ENCODE measurements around the gene FKBP5. TPM values are rescaled to one million over a fixed set of nuclear protein-coding genes. Genes with fewer than 3 reads are reported as not detected.

Gene FKBP5
- total and polyA plus RNA-seq, 2 donors (not counting 3 experiments of a cell fraction or from before 2014, with no cell fraction given): 16.7 to 56.8 TPM

- Histone ChIP-seq H3K27me3 (ENCODE audit: control insufficient read depth in 2 of 2, insufficient read depth in 2 of 2, low read length in 2 of 2) (peaks cover 6 to 11% of the 10 kb centered on the region in 2 experiments), H2AFZ (ENCODE audit: low read depth, low read length) (no peak overlapping the region), H4K20me1 (replicated peaks; ENCODE audit: control insufficient read depth, extremely low read depth, insufficient read depth, low read length) (no peaks in the 10 kb centered on the region), H3K9me1 (replicated peaks; ENCODE audit: control insufficient read depth, extremely low read depth, insufficient read depth, low read length) (no peaks in the 10 kb centered on the region), H3K4me3 (replicated peaks in 1 of 3; ENCODE audit: insufficient read depth in 1 of 3, low read depth in 1 of 3, low read length in 3 of 3) (no peak overlapping the region), H3K36me3 (ENCODE audit: control insufficient read depth in 2 of 2, extremely low read depth in 1 of 2, insufficient read depth in 2 of 2, low read length in 2 of 2) (no peaks in the 10 kb centered on the region), H3K9me3 (replicated peaks; ENCODE audit: control insufficient read depth, insufficient read depth, low read length) (no peaks in the 10 kb centered on the region), H3K4me1 (ENCODE audit: control insufficient read depth, extremely low read depth, insufficient read depth, low read length) (no peaks in the 10 kb centered on the region), H3K79me2 (ENCODE audit: control insufficient read depth, insufficient read depth, low read length) (no peaks in the 10 kb centered on the region), H3K4me2 (ENCODE audit: insufficient read depth, low read length) (no peak overlapping the region), H3K9ac (replicated peaks; ENCODE audit: extremely low read depth, insufficient read depth, low read length) (no peak overlapping the region), H3K27ac (ENCODE audit: insufficient read depth, low read depth, low read length) (no peak overlapping the region)
- dilution Hi-C loops (cut with MboI; ENCODE audit: extremely low pct_ligation_motif_present, low sequenced_read_pairs) (no loop called here), intact Hi-C loops (cut with micrococcal nuclease) (no loop called here)
- ChIA-PET POLR2A (no interaction called here), CTCF (interaction anchor here (0.6 to 1.6 kb wide), 5 partner anchors 10 to 178 kb away, joined by 3 to 5 read pairs (median 3); partner anchors contain the start of gene ARMC12)
- FAIRE-seq (no peak), DNase-seq (ENCODE audit: low read depth, low spot score) (no peak)
- BruUV-seq (replicated peaks): no TSS peak
- TF ChIP-seq JUN (IDR thresholded peaks at IDR 0.05; ENCODE audit: borderline replicate concordance, insufficient read depth, insufficient read length, low read depth): no peak
Measured at GRCh38 chr6:35558571-35558970, 130.1 kb downstream of the FKBP5 start.

GRCh38 chr6:35557239-35557638 is 131.5 kb downstream of the FKBP5 start:
- BruUV-seq (replicated peaks): no TSS peak
- POLR2A ChIA-PET: no interaction called here

More at GRCh38 chr6:35557239-35557638, 131.5 kb downstream of the FKBP5 start:
- Histone ChIP-seq H2AFZ (ENCODE audit: low read depth, low read length) (no peak overlapping the region), H3K27ac (ENCODE audit: insufficient read depth, low read depth, low read length) (no peak overlapping the region), H3K36me3 (ENCODE audit: control insufficient read depth in 2 of 2, extremely low read depth in 1 of 2, insufficient read depth in 2 of 2, low read length in 2 of 2) (no peaks in the 10 kb centered on the region), H3K9me3 (replicated peaks; ENCODE audit: control insufficient read depth, insufficient read depth, low read length) (no peaks in the 10 kb centered on the region), H4K20me1 (replicated peaks; ENCODE audit: control insufficient read depth, extremely low read depth, insufficient read depth, low read length) (no peaks in the 10 kb centered on the region), H3K9ac (replicated peaks; ENCODE audit: extremely low read depth, insufficient read depth, low read length) (no peak overlapping the region), H3K4me2 (ENCODE audit: insufficient read depth, low read length) (no peak overlapping the region), H3K9me1 (replicated peaks; ENCODE audit: control insufficient read depth, extremely low read depth, insufficient read depth, low read length) (no peaks in the 10 kb centered on the region), H3K4me3 (replicated peaks in 1 of 3; ENCODE audit: insufficient read depth in 1 of 3, low read depth in 1 of 3, low read length in 3 of 3) (no peak overlapping the region), H3K79me2 (ENCODE audit: control insufficient read depth, insufficient read depth, low read length) (no peaks in the 10 kb centered on the region), H3K4me1 (ENCODE audit: control insufficient read depth, extremely low read depth, insufficient read depth, low read length) (no peaks in the 10 kb centered on the region), H3K27me3 (ENCODE audit: control insufficient read depth in 2 of 2, insufficient read depth in 2 of 2, low read length in 2 of 2) (peaks cover 2% of the 10 kb centered on the region in 2 experiments)
- no peak for FAIRE-seq
- no peak for TF ChIP-seq MYC (IDR thresholded peaks at IDR 0.05; ENCODE audit: low read depth, low read length)
- no peak for TF ChIP-seq EZH2 (IDR thresholded peaks at IDR 0.05; ENCODE audit: borderline replicate concordance, low read depth, low read length, severe bottlenecking)
- TF ChIP-seq CTCF (IDR thresholded peaks at IDR 0.05; ENCODE audit: extremely low read depth in 1 of 2, insufficient read depth in 1 of 2, low read depth in 1 of 2, low read length in 2 of 2): no peak
- no peak for TF ChIP-seq JUN (IDR thresholded peaks at IDR 0.05; ENCODE audit: borderline replicate concordance, insufficient read depth, insufficient read length, low read depth)
- no peak for TF ChIP-seq MAX (IDR thresholded peaks at IDR 0.05; ENCODE audit: insufficient read depth, insufficient read length)
- no peak for TF ChIP-seq POLR2A (IDR thresholded peaks at IDR 0.05; ENCODE audit: low read depth, low read length)
- no peak for TF ChIP-seq FOS (IDR thresholded peaks at IDR 0.05; ENCODE audit: borderline replicate concordance, insufficient read depth, low read length)
- no peak for TF ChIP-seq GATA2 (IDR thresholded peaks at IDR 0.05; ENCODE audit: insufficient read depth, insufficient read length, low read depth, low read length)
- no peak for TF ChIP-seq POLR2AphosphoS5 (IDR thresholded peaks at IDR 0.05; ENCODE audit: insufficient read depth, low read depth, low read length)
- no peak for DNase-seq (ENCODE audit: low read depth, low spot score)
- intact Hi-C loops (cut with micrococcal nuclease): no loop called here
- dilution Hi-C loops (cut with MboI; ENCODE audit: extremely low pct_ligation_motif_present, low sequenced_read_pairs): no loop called here
- CTCF ChIA-PET: interaction anchor here (2.0 kb wide), 1 partner anchor 10 kb away, joined by 4 read pairs; no protein-coding TSS in a partner anchor
